HEK293T (cell line): ENCODE results near the gene CDH19.

Experiments used
- ARNT ChIP-seq: fragments of 450-650 bp; IDR thresholded peaks from 2 replicates; pipeline ENCODE4 v1.6.1; 2017; ENCODE audit warnings: mild to moderate bottlenecking
- BHLHE40 ChIP-seq: fragments of 450-650 bp; IDR thresholded peaks from 2 replicates; pipeline ENCODE4 v1.6.1; 2016; ENCODE audit warnings: mild to moderate bottlenecking, moderate library complexity, borderline replicate concordance
- ELF4 ChIP-seq: fragments of 450-650 bp; IDR thresholded peaks from 2 replicates; pipeline ENCODE4 v1.6.1; 2017; ENCODE audit warnings: antibody characterized with exemption
- FOXA1 ChIP-seq: fragments of 450-650 bp; IDR thresholded peaks from 2 replicates; pipeline ENCODE4 v1.6.1; 2016; ENCODE audit warnings: mild to moderate bottlenecking
- FOXM1 ChIP-seq: fragments of 450-650 bp; IDR thresholded peaks from 2 replicates; pipeline ENCODE4 v1.6.1; 2017; ENCODE audit warnings: mild to moderate bottlenecking, borderline replicate concordance
- LEF1 ChIP-seq: fragments of 450-650 bp; IDR thresholded peaks from 2 replicates; pipeline ENCODE4 v1.6.1; 2017; ENCODE audit warnings: mild to moderate bottlenecking, borderline replicate concordance

DNA sequence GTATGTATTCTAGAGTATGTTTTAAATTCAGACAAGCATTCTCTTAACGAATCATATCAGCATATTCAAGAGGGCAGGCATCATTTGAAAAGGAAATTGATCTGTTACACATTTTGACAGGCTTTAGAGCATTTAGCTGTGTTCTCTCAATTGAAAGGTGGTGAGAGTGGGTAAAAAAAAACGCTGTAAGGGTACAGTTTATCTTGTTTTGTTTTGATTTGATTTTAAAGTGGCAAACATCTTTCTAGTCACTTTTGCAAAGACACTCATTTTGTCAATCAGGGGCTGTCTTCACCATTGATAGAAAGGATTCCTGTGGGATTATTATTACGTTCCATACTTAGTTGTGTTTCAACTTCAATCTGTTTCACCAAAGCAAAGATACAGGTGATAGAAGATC lies 2.2 kb downstream of the CDH19 start:
- TF ChIP-seq FOXA1 (no peak), BHLHE40 (no peak), ARNT (no peak), FOXM1 (no peak), LEF1 (no peak), ELF4 (no peak)
